Caco-2 (cell line): ENCODE results near the gene ERC2. TPM values are rescaled to one million over a fixed set of nuclear protein-coding genes. Genes with fewer than 3 reads are reported as not detected.

Experiments
- BruUV-seq: library from RNA; stranded (reverse); fragments of 400-500 nt; replicated peaks from 2 replicates; lab custom pipeline; 2021; lab: Mats Ljungman, UMichigan
- CTCF ChIA-PET: fragments of 300-600 bp; sonication (Branson Sonifier 250); formaldehyde crosslinking; loops from one replicate; lab custom pipeline; 2022; ENCODE audit warnings: antibody characterized with exemption; lab: Charles Lee
- POLR2A ChIA-PET: fragments of 300-600 bp; sonication (Branson Sonifier 250); formaldehyde crosslinking; loops from one replicate; lab custom pipeline; 2022; ENCODE audit warnings: antibody characterized with exemption; lab: Charles Lee
- DNase-seq, 2 experiments: peaks; one replicate each; pipeline versions ENCODE4 v3.0.0 to v3.0.0-alpha.2; 2020 to 2022
- H3K27me3 ChIP-seq: replicated peaks from 2 replicates; pipeline ENCODE4 v1.6.0; 2011; ENCODE audit warnings: low read length; ENCODE audit not compliant: control insufficient read depth, insufficient read depth
- H3K36me3 ChIP-seq: 2 replicates; pipeline ENCODE4 v1.5.1; 2011; ENCODE audit warnings: low read length; ENCODE audit not compliant: control insufficient read depth, insufficient read depth
- H3K4me1 ChIP-seq: fragments of 250-450 bp; sonication (Bioruptor Pico); 2 replicates; pipeline ENCODE4 v1.5.1; 2020; ENCODE audit warnings: mild to moderate bottlenecking
- H3K4me3 ChIP-seq: 2 replicates; pipeline ENCODE4 v1.5.1; 2011; ENCODE audit warnings: low read depth, mild to moderate bottlenecking, control low read depth, low read length
- H3K9me3 ChIP-seq: fragments of 250-450 bp; sonication (Bioruptor Pico); 2 replicates; pipeline ENCODE4 v1.5.1; 2020; ENCODE audit warnings: mild to moderate bottlenecking, moderate library complexity
- H3K27ac Mint-ChIP-seq: one replicate; pipeline ENCODE4 v1.8.0; 2022; ENCODE audit warnings: mixed read lengths; ENCODE audit not compliant: unreplicated experiment
- H3K27me3 Mint-ChIP-seq: one replicate; pipeline ENCODE4 v1.8.0; 2022; ENCODE audit warnings: mixed read lengths; ENCODE audit not compliant: insufficient read depth, unreplicated experiment
- H3K36me3 Mint-ChIP-seq: one replicate; pipeline ENCODE4 v1.8.0; 2022; ENCODE audit warnings: mild to moderate bottlenecking, mixed read lengths; ENCODE audit not compliant: insufficient read depth, unreplicated experiment
- H3K4me1 Mint-ChIP-seq: one replicate; pipeline ENCODE4 v1.8.0; 2022; ENCODE audit warnings: low read depth, mixed read lengths; ENCODE audit not compliant: unreplicated experiment
- H3K4me3 Mint-ChIP-seq: one replicate; pipeline ENCODE4 v1.8.0; 2022; ENCODE audit warnings: mild to moderate bottlenecking, moderate library complexity, mixed read lengths; ENCODE audit not compliant: unreplicated experiment
- H3K9me3 Mint-ChIP-seq: one replicate; pipeline ENCODE4 v1.8.0; 2022; ENCODE audit warnings: mixed read lengths; ENCODE audit not compliant: unreplicated experiment
- CTCF ChIP-seq, 2 experiments: fragments of 200-600 bp in 1 of 2; IDR thresholded peaks; 1 replicate in 1 of 2; 2 replicates in 1 of 2; pipeline versions ENCODE4 v1.5.1 to v1.8.0; 2011 to 2022; ENCODE audit warnings: antibody characterized with exemption in 1 of 2, control low read depth in 1 of 2, inconsistent platforms in 1 of 2, low read depth in 1 of 2, low read length in 1 of 2, mild to moderate bottlenecking in 1 of 2, moderate library complexity in 1 of 2; ENCODE audit not compliant: insufficient read depth in 1 of 2, severe bottlenecking in 1 of 2, unreplicated experiment in 1 of 2
- intact Hi-C: fragments of 100-400 bp; cut with micrococcal nuclease; formaldehyde crosslinking; loops from one replicate; pipeline ENCODE4 v1.10.0; 2022; ENCODE audit not compliant: unreplicated experiment
- total RNA-seq: library from RNA; stranded (reverse); gene quantifications from 2 replicates; pipeline ENCODE4 v1.2.3, GENCODE V29; 2022

The ERC2 gene
- total RNA-seq, 1 experiment from 2014 or later = 0.54 TPM

- Mint-ChIP-seq H3K9me3 (no peaks in the 10 kb centered on the region), H3K27ac (no peak overlapping the region), H3K4me3 (no peak overlapping the region), H3K27me3 (peaks cover 19% of the 10 kb centered on the region), H3K36me3 (no peaks in the 10 kb centered on the region), H3K4me1 (no peaks in the 10 kb centered on the region)
- no TSS peak for BruUV-seq
- CTCF ChIA-PET = no interaction called here
- no peak for DNase-seq
- no peaks in the 10 kb centered on the region for H3K9me3 ChIP-seq
- H3K27me3 ChIP-seq = no peaks in the 10 kb centered on the region
- intact Hi-C loops = no loop called here
- TF ChIP-seq CTCF (IDR thresholded peaks at IDR 0.05; ENCODE audit: insufficient read depth in 1 of 2, low read depth in 1 of 2, low read length in 1 of 2, severe bottlenecking in 1 of 2, unreplicated experiment in 1 of 2) = no peak
- H3K4me3 ChIP-seq = no peak overlapping the region
- no peaks in the 10 kb centered on the region for H3K36me3 ChIP-seq
- H3K4me1 ChIP-seq = no peaks in the 10 kb centered on the region
- POLR2A ChIA-PET = no interaction called here
Measured at GRCh38 chr3:56316944-56317343, 151.3 kb downstream of the ERC2 start.

GRCh38 chr3:56314842-56315241 lies 153.4 kb downstream of the ERC2 start:
- intact Hi-C loops = no loop called here
- Mint-ChIP-seq H3K36me3 (no peaks in the 10 kb centered on the region), H3K4me3 (no peak overlapping the region), H3K27me3 (peaks cover 18% of the 10 kb centered on the region), H3K4me1 (no peaks in the 10 kb centered on the region), H3K27ac (no peak overlapping the region), H3K9me3 (no peaks in the 10 kb centered on the region)
- TF ChIP-seq CTCF (IDR thresholded peaks at IDR 0.05; ENCODE audit: insufficient read depth in 1 of 2, low read depth in 1 of 2, low read length in 1 of 2, severe bottlenecking in 1 of 2, unreplicated experiment in 1 of 2) = no peak
- ChIA-PET POLR2A (no interaction called here), CTCF (no interaction called here)
- no peaks in the 10 kb centered on the region for H3K36me3 ChIP-seq
- peak in 1 of 2 experiments; percentile 6 for DNase-seq
- H3K9me3 ChIP-seq = no peaks in the 10 kb centered on the region
- no peaks in the 10 kb centered on the region for H3K27me3 ChIP-seq
- no peak overlapping the region for H3K4me3 ChIP-seq
- H3K4me1 ChIP-seq = no peaks in the 10 kb centered on the region
- BruUV-seq = no TSS peak

- Mint-ChIP-seq H3K36me3 (no peaks in the 10 kb centered on the region), H3K4me3 (no peak overlapping the region), H3K4me1 (no peaks in the 10 kb centered on the region), H3K27ac (no peak overlapping the region), H3K9me3 (no peaks in the 10 kb centered on the region), H3K27me3 (peaks cover 6% of the 10 kb centered on the region)
- no peak for TF ChIP-seq CTCF (IDR thresholded peaks at IDR 0.05; ENCODE audit: insufficient read depth in 1 of 2, low read depth in 1 of 2, low read length in 1 of 2, severe bottlenecking in 1 of 2, unreplicated experiment in 1 of 2)
- no peak for DNase-seq
- no peaks in the 10 kb centered on the region for H3K9me3 ChIP-seq
- BruUV-seq = no TSS peak
- no peaks in the 10 kb centered on the region for H3K36me3 ChIP-seq
- no peaks in the 10 kb centered on the region; the same call in 1 of the 2 replicates for H3K27me3 ChIP-seq
- H3K4me1 ChIP-seq = no peaks in the 10 kb centered on the region
- ChIA-PET CTCF (no interaction called here), POLR2A (no interaction called here)
- intact Hi-C loops = no loop called here
- no peak overlapping the region for H3K4me3 ChIP-seq
Measured at GRCh38 chr3:56309465-56309864, 158.8 kb downstream of the ERC2 start.
